Measurements from ENCODE around the gene HMGB2.

DNA sequence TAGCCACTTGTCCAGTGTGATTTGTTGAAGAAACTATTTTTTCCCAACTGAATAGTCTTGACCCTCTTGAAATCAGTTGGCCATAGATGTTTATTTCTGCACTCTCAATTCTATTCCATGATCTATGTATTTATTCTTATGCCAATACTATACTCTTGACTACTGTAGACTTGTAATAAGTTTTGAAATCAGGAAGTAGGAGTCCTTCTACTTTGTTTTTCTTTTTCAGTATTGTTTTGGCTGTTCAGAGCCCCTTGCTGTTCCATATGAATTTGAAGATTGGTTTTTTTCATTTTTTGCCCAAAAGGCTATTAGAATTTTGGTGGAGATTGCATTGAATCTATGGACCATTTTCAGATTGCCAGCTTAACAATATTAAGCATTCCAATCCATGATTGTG lies 46.8 kb upstream of the HMGB2 start:
- TF ChIP-seq EZH2phosphoT487 (IDR thresholded peaks at IDR 0.05; ENCODE audit: low read depth, severe bottlenecking, unreplicated experiment) = no peak
- no peak for TF ChIP-seq CTCF (IDR thresholded peaks at IDR 0.05; ENCODE audit: poor library complexity)
- no peak for TF ChIP-seq EZH2 (IDR thresholded peaks at IDR 0.05; ENCODE audit: borderline replicate concordance)

All from hepatocyte (in vitro differentiated cells).